Mesenchymal stem cell (in vitro differentiated cells and primary cell): ENCODE data around the gene SH3TC1.
A peak's percentile ranks its signal among the peaks of the same experiment; 100 is the strongest.

ENCODE experiments used
- DNase-seq: peaks from one replicate; pipeline ENCODE4 v3.0.0-alpha.2; 2013
- H2AFZ ChIP-seq: one replicate; pipeline ENCODE4 v1.6.1; 2013; ENCODE audit warnings: low read depth, mild to moderate bottlenecking, control low read depth, inconsistent platforms, low read length, moderate library complexity
- H2AK5ac ChIP-seq: 2 replicates; pipeline ENCODE4 v1.6.1; 2013; ENCODE audit warnings: low read length, moderate library complexity, mild to moderate bottlenecking, inconsistent platforms; ENCODE audit not compliant: severe bottlenecking
- H2BK120ac ChIP-seq: one replicate; pipeline ENCODE4 v1.6.1; 2013; ENCODE audit warnings: low read depth, mild to moderate bottlenecking, inconsistent platforms, low read length, moderate library complexity
- H2BK12ac ChIP-seq, 2 experiments: one replicate each; pipeline ENCODE4 v1.6.1; 2013; ENCODE audit warnings: inconsistent platforms in 2 of 2, low read length in 2 of 2, mild to moderate bottlenecking in 2 of 2, moderate library complexity in 2 of 2, control low read depth in 1 of 2
- H2BK15ac ChIP-seq: one replicate; pipeline ENCODE4 v1.6.1; 2013; ENCODE audit warnings: mild to moderate bottlenecking, low read depth, inconsistent platforms; ENCODE audit not compliant: poor library complexity, severe bottlenecking
- H2BK5ac ChIP-seq: 2 replicates; pipeline ENCODE4 v1.6.1; 2013; ENCODE audit warnings: low read depth, mild to moderate bottlenecking, low read length, control low read depth, inconsistent platforms; ENCODE audit not compliant: poor library complexity, severe bottlenecking
- H3K14ac ChIP-seq, 2 experiments: one replicate each; pipeline ENCODE4 v1.6.1; 2013; ENCODE audit warnings: inconsistent platforms in 2 of 2, low read length in 2 of 2, control low read depth in 1 of 2, mild to moderate bottlenecking in 1 of 2, moderate library complexity in 1 of 2
- H3K18ac ChIP-seq, 2 experiments: one replicate each; pipeline ENCODE4 v1.6.1; 2013; ENCODE audit warnings: inconsistent platforms in 2 of 2, low read length in 2 of 2, control low read depth in 1 of 2, low read depth in 1 of 2, mild to moderate bottlenecking in 1 of 2
- H3K23ac ChIP-seq, 2 experiments: one replicate each; pipeline ENCODE4 v1.6.1; 2013; ENCODE audit warnings: inconsistent platforms in 2 of 2, low read length in 2 of 2, mild to moderate bottlenecking in 2 of 2, moderate library complexity in 2 of 2, control low read depth in 1 of 2
- H3K27ac ChIP-seq: 2 replicates; pipeline ENCODE4 v1.5.1; 2013; ENCODE audit warnings: mild to moderate bottlenecking, moderate library complexity, low read length, control low read depth, inconsistent platforms; ENCODE audit not compliant: poor library complexity, severe bottlenecking
- H3K27me3 ChIP-seq, 2 experiments: 2 replicates each; pipeline versions ENCODE4 v1.6.1 to v1.7.0; 2013; ENCODE audit warnings: low read length in 2 of 2, mild to moderate bottlenecking in 2 of 2, moderate library complexity in 2 of 2, control low read depth in 1 of 2, inconsistent platforms in 1 of 2; ENCODE audit not compliant: control insufficient read depth in 1 of 2, insufficient read depth in 1 of 2
- H3K36me3 ChIP-seq, 2 experiments: 2 replicates each; pipeline versions ENCODE4 v1.6.1 to v1.7.0; 2013; ENCODE audit warnings: low read length in 2 of 2, control low read depth in 1 of 2, inconsistent platforms in 1 of 2, low read depth in 1 of 2, mild to moderate bottlenecking in 1 of 2; ENCODE audit not compliant: insufficient read depth in 2 of 2, control insufficient read depth in 1 of 2
- H3K4ac ChIP-seq, 2 experiments: one replicate each; pipeline ENCODE4 v1.6.1; 2013; ENCODE audit warnings: inconsistent platforms in 2 of 2, low read length in 2 of 2, mild to moderate bottlenecking in 2 of 2, moderate library complexity in 2 of 2, control low read depth in 1 of 2, low read depth in 1 of 2
- H3K4me1 ChIP-seq: 2 replicates; pipeline ENCODE4 v1.6.1; 2013; ENCODE audit warnings: low read depth, low read length, control low read depth; ENCODE audit not compliant: control insufficient read depth, insufficient read depth
- H3K4me2 ChIP-seq: 2 replicates; pipeline ENCODE4 v1.6.1; 2013; ENCODE audit warnings: low read length, mild to moderate bottlenecking, inconsistent platforms; ENCODE audit not compliant: poor library complexity, severe bottlenecking
- H3K4me3 ChIP-seq, 2 experiments: 2 replicates each; pipeline versions ENCODE4 v1.5.1 to v1.7.0; 2013; ENCODE audit warnings: low read length in 2 of 2, mild to moderate bottlenecking in 2 of 2, control low read depth in 1 of 2, low read depth in 1 of 2; ENCODE audit not compliant: insufficient read depth in 1 of 2
- H3K79me1 ChIP-seq: replicated peaks from 2 replicates; pipeline ENCODE4 v1.6.1; 2013; ENCODE audit warnings: mild to moderate bottlenecking, control low read depth, low read length, inconsistent platforms; ENCODE audit not compliant: poor library complexity, severe bottlenecking
- H3K9ac ChIP-seq: 2 replicates; pipeline ENCODE4 v1.7.0; 2013; ENCODE audit warnings: mild to moderate bottlenecking, low read length, moderate library complexity
- H3K9me3 ChIP-seq: 2 replicates; pipeline ENCODE4 v1.7.0; 2013; ENCODE audit warnings: mild to moderate bottlenecking, low read length; ENCODE audit not compliant: control insufficient read depth
- H4K8ac ChIP-seq: one replicate; pipeline ENCODE4 v1.6.1; 2013; ENCODE audit warnings: inconsistent platforms, mild to moderate bottlenecking, low read length, moderate library complexity
- H4K91ac ChIP-seq: one replicate; pipeline ENCODE4 v1.6.1; 2013; ENCODE audit warnings: mild to moderate bottlenecking, low read length, inconsistent platforms
- WGBS: methylation state at CpG from one replicate; pipeline ENCODE4 v1.1.7; 2013; ENCODE audit warnings: mixed read lengths; 5-methylcytosine and 5-hydroxymethylcytosine counted together

The SH3TC1 gene

DNA sequence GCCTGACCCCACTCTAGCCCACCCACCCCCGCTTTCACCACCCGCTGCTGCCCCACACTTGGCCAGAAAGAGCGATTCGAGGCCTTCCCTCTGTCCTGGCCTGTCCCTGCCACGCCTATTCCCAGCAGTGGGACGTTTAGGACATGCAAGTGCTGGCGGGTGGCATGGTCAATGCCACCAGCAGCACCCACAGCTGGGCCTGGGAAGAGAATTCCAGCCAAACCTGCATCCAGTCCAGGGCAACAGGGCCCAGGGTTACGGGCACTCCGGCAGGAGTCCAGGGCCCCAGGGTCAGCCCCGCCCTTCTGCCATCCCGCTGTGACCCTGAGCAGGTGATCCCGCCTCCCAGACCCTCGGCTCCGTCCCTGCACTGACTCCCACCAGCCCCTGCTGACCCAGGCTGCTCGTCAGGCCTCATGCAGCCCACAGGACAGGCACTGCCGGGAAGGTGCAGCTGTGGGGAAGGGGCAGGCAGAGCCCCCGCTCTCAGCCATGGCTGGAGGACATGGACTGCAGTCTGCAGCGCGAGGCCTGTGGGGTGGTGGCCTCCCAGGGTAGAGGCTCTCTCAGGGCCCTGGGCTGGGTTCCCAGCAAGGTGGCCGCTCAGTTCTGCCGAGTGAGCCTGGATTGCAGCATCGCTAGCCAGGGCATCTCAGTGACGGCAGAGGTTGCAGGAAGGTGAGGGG lies 63.7 kb downstream of the SH3TC1 start:
- Histone ChIP-seq H3K9ac (no peak overlapping the region), H3K9me3 (no peaks in the 10 kb centered on the region), H3K27me3 (peaks cover 0 to 9% of the 10 kb centered on the region in 2 experiments), H2AFZ (no peak overlapping the region), H2BK12ac (peak overlapping the region in 1 of 2 experiments; percentile 87), H4K8ac (peak overlapping the region; percentile 73), H3K27ac (no peak overlapping the region), H3K4me3 (no peak overlapping the region), H4K91ac (peak overlapping the region; percentile 70), H3K14ac (peak overlapping the region in 1 of 2 experiments; percentile 80), H2BK15ac (no peak overlapping the region), H3K4me2 (no peak overlapping the region), H3K18ac (peak overlapping the region; percentile 3 to 67), H3K4ac (peak overlapping the region in 1 of 2 experiments; percentile 1), H3K79me1 (no peaks in the 10 kb centered on the region), H3K4me1 (peaks cover 44% of the 10 kb centered on the region), H3K36me3 (no peaks in the 10 kb centered on the region), H2BK5ac (no peak overlapping the region), H3K23ac (no peak overlapping the region), H2BK120ac (peak overlapping the region; percentile 62), H2AK5ac (peak overlapping the region; percentile 1)
- 80% methylated on average over 23 of the region's 23 CpGs for WGBS
- no peak for DNase-seq

DNA sequence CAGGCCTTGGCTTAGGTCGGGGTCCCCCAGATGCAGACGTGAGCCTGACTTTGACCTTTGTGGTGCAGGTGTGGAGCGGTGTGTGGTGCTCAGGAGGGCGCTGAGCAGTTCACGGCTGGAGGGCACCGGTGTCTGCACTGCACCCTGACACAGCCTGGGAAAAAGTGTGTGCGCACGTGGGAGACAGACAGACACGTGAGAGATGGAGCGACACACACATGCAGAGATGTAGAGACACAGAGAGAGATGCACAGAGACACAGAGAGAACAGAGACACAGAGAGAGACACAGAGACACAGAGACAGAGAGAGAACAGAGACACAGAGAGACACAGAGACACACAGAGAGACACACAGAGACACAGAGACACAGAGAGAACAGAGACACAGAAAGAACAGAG lies 64.3 kb downstream of the SH3TC1 start:
- H4K91ac ChIP-seq = no peak overlapping the region
- H3K14ac ChIP-seq = no peak overlapping the region
- no peak overlapping the region for H3K18ac ChIP-seq
- no peak overlapping the region for H2BK120ac ChIP-seq
- no peak overlapping the region for H2AFZ ChIP-seq
- H4K8ac ChIP-seq = no peak overlapping the region
- no peaks in the 10 kb centered on the region for H3K9me3 ChIP-seq
- peaks cover 44% of the 10 kb centered on the region for H3K4me1 ChIP-seq
- no peak overlapping the region for H2BK15ac ChIP-seq
- H3K4me2 ChIP-seq = no peak overlapping the region
- no peak overlapping the region for H2AK5ac ChIP-seq
- no peak for DNase-seq
- 88% methylated on average over 10 of the region's 10 CpGs for WGBS
- H3K27ac ChIP-seq = no peak overlapping the region
- no peak overlapping the region for H2BK5ac ChIP-seq
- H3K4ac ChIP-seq = no peak overlapping the region
- H3K9ac ChIP-seq = no peak overlapping the region
- no peak overlapping the region for H3K4me3 ChIP-seq
- H2BK12ac ChIP-seq = peak overlapping the region in 1 of 2 experiments; percentile 80
- H3K79me1 ChIP-seq = no peaks in the 10 kb centered on the region
- H3K36me3 ChIP-seq = no peaks in the 10 kb centered on the region
- H3K27me3 ChIP-seq = peaks cover 0 to 9% of the 10 kb centered on the region in 2 experiments
- peak overlapping the region in 1 of 2 experiments; percentile 81 for H3K23ac ChIP-seq

GRCh38 chr4:8264106-8264505 lies 65.0 kb downstream of the SH3TC1 start:
- Histone ChIP-seq H3K79me1 (no peaks in the 10 kb centered on the region), H4K8ac (no peak overlapping the region), H3K23ac (no peak overlapping the region), H2AK5ac (no peak overlapping the region), H2BK12ac (no peak overlapping the region), H3K9me3 (no peaks in the 10 kb centered on the region), H3K4me2 (no peak overlapping the region), H3K18ac (no peak overlapping the region), H3K36me3 (no peaks in the 10 kb centered on the region), H3K4ac (no peak overlapping the region), H3K4me1 (peaks cover 39% of the 10 kb centered on the region), H3K27me3 (peaks cover 5 to 7% of the 10 kb centered on the region in 2 experiments), H3K9ac (no peak overlapping the region), H3K27ac (no peak overlapping the region), H2BK15ac (no peak overlapping the region), H3K4me3 (no peak overlapping the region), H2BK120ac (no peak overlapping the region), H2AFZ (no peak overlapping the region), H4K91ac (no peak overlapping the region), H2BK5ac (no peak overlapping the region), H3K14ac (no peak overlapping the region)
- DNase-seq = no peak
- WGBS = 88% methylated on average over 12 of the region's 14 CpGs

GRCh38 chr4:8265171-8265929 lies 66.3 kb downstream of the SH3TC1 start:
- H4K8ac ChIP-seq = no peak overlapping the region
- peaks cover 9 to 12% of the 10 kb centered on the region in 2 experiments for H3K27me3 ChIP-seq
- peak overlapping the region in 1 of 2 experiments; percentile 9 for H3K4ac ChIP-seq
- H2AFZ ChIP-seq = no peak overlapping the region
- H3K36me3 ChIP-seq = no peaks in the 10 kb centered on the region
- H3K23ac ChIP-seq = no peak overlapping the region
- peak overlapping the region; percentile 27 for H4K91ac ChIP-seq
- no peak overlapping the region for H3K4me3 ChIP-seq
- no peak overlapping the region for H2BK15ac ChIP-seq
- WGBS = 90% methylated on average over 20 of the region's 20 CpGs
- H2AK5ac ChIP-seq = no peak overlapping the region
- peak overlapping the region in 1 of 2 experiments; percentile 27 for H2BK12ac ChIP-seq
- H3K27ac ChIP-seq = no peak overlapping the region
- no peak overlapping the region for H3K14ac ChIP-seq
- H3K79me1 ChIP-seq = no peaks in the 10 kb centered on the region
- H2BK120ac ChIP-seq = no peak overlapping the region
- H3K9ac ChIP-seq = no peak overlapping the region
- H2BK5ac ChIP-seq = no peak overlapping the region
- no peak overlapping the region for H3K18ac ChIP-seq
- H3K4me1 ChIP-seq = peaks cover 44% of the 10 kb centered on the region
- H3K4me2 ChIP-seq = no peak overlapping the region
- no peaks in the 10 kb centered on the region for H3K9me3 ChIP-seq
- no peak for DNase-seq
